Activated B cell treated with CpG ODN at 0.5 μM for 24 hours (primary cell): ENCODE measurements around the gene CNIH3. TPM values are rescaled to one million over a fixed set of nuclear protein-coding genes. Genes with fewer than 3 reads are reported as not detected.

Experiments
- ATAC-seq: fragments of 200-7000 bp; cut with Tn5 transposase; one replicate; pipeline ENCODE4 v1.10.0; 2021; ENCODE audit warnings: low read depth, mild to moderate bottlenecking, moderate library complexity
- CTCF ChIA-PET: fragments of 350-600 bp; sonication (Branson Sonifier 250); formaldehyde crosslinking; loops from one replicate; lab custom pipeline; 2021; ENCODE audit warnings: antibody characterized with exemption; lab: Charles Lee
- POLR2A ChIA-PET: fragments of 350-600 bp; sonication (Branson Sonifier 250); formaldehyde crosslinking; loops from one replicate; lab custom pipeline; 2021; ENCODE audit warnings: antibody characterized with exemption; lab: Charles Lee
- DNase-seq: peaks from one replicate; pipeline ENCODE4 v3.0.0; 2022
- H3K27ac Mint-ChIP-seq: one replicate; pipeline ENCODE4 v1.8.0; 2020; ENCODE audit warnings: mixed read lengths
- H3K27me3 Mint-ChIP-seq: one replicate; pipeline ENCODE4 v1.8.0; 2021; ENCODE audit warnings: mixed read lengths
- H3K36me3 Mint-ChIP-seq: one replicate; pipeline ENCODE4 v1.8.0; 2021; ENCODE audit warnings: low read depth, mixed read lengths
- H3K4me1 Mint-ChIP-seq: one replicate; pipeline ENCODE4 v1.8.0; 2021; ENCODE audit warnings: mixed read lengths
- H3K4me3 Mint-ChIP-seq: one replicate; pipeline ENCODE4 v1.8.0; 2020; ENCODE audit warnings: mild to moderate bottlenecking, mixed read lengths
- H3K9me3 Mint-ChIP-seq: one replicate; pipeline ENCODE4 v1.8.0; 2020; ENCODE audit warnings: mixed read lengths
- intact Hi-C: fragments of 100-400 bp; cut with micrococcal nuclease; formaldehyde crosslinking; loops from one replicate; pipeline ENCODE4 v1.15.1; 2024
- total RNA-seq: library from RNA; stranded (reverse); gene quantifications from 2 replicates; pipeline ENCODE4 v1.2.3, GENCODE V29; 2022
- TF ChIP-seq, protein P1 (sequence below): fragments of 200-600 bp; IDR thresholded peaks from one replicate; pipeline ENCODE4 v1.8.0; 2022; ENCODE audit warnings: antibody characterized with exemption, mild to moderate bottlenecking

Gene CNIH3
- total RNA-seq, 1 donor from 2014 or later: 1.8 TPM

DNA sequence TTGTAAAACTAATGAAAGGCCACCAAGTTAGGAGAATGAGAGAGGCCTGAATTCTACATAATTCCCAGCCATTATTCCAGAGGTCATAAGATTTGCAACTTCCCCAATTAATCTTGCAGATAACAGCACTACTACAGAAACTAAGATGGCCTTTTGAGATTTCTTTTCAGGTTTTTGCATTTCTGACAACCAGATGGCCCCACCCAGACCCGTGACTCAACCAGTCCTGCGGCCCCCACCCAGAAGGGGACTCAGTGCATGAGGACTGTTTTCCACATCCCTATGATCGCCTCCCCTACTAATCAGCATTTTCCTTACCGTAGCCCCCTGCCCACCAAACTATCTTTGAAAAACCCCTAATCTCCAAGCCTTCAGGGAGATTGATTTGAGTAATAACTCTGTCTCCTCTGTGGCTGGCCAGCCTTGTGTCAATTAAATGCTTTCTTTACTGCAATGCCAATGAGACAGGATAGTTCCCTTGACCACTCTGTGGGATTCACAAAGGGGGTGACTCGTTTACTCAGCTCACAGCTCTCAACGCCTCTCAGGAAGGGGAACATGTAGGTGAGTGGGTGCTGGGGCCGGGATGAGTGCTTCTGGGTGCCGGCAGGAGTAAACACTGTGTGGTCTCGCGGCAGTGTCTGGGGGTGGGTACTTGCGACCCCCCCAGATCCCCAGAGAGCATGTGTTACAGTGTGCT is 10.5 kb upstream of the CNIH3 start:
- TF ChIP-seq, protein P1, sequence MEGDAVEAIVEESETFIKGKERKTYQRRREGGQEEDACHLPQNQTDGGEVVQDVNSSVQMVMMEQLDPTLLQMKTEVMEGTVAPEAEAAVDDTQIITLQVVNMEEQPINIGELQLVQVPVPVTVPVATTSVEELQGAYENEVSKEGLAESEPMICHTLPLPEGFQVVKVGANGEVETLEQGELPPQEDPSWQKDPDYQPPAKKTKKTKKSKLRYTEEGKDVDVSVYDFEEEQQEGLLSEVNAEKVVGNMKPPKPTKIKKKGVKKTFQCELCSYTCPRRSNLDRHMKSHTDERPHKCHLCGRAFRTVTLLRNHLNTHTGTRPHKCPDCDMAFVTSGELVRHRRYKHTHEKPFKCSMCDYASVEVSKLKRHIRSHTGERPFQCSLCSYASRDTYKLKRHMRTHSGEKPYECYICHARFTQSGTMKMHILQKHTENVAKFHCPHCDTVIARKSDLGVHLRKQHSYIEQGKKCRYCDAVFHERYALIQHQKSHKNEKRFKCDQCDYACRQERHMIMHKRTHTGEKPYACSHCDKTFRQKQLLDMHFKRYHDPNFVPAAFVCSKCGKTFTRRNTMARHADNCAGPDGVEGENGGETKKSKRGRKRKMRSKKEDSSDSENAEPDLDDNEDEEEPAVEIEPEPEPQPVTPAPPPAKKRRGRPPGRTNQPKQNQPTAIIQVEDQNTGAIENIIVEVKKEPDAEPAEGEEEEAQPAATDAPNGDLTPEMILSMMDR: no peak
- no peaks in the 10 kb centered on the region for H3K4me1 Mint-ChIP-seq
- no peaks in the 10 kb centered on the region for H3K36me3 Mint-ChIP-seq
- H3K4me3 Mint-ChIP-seq: no peak overlapping the region
- no peak overlapping the region for H3K27ac Mint-ChIP-seq
- intact Hi-C loops: no loop called here
- H3K27me3 Mint-ChIP-seq: peaks cover 19% of the 10 kb centered on the region
- peaks cover 3% of the 10 kb centered on the region for H3K9me3 Mint-ChIP-seq
- no peak for DNase-seq
- ChIA-PET CTCF (no interaction called here), POLR2A (no interaction called here)
- no peak for ATAC-seq

DNA sequence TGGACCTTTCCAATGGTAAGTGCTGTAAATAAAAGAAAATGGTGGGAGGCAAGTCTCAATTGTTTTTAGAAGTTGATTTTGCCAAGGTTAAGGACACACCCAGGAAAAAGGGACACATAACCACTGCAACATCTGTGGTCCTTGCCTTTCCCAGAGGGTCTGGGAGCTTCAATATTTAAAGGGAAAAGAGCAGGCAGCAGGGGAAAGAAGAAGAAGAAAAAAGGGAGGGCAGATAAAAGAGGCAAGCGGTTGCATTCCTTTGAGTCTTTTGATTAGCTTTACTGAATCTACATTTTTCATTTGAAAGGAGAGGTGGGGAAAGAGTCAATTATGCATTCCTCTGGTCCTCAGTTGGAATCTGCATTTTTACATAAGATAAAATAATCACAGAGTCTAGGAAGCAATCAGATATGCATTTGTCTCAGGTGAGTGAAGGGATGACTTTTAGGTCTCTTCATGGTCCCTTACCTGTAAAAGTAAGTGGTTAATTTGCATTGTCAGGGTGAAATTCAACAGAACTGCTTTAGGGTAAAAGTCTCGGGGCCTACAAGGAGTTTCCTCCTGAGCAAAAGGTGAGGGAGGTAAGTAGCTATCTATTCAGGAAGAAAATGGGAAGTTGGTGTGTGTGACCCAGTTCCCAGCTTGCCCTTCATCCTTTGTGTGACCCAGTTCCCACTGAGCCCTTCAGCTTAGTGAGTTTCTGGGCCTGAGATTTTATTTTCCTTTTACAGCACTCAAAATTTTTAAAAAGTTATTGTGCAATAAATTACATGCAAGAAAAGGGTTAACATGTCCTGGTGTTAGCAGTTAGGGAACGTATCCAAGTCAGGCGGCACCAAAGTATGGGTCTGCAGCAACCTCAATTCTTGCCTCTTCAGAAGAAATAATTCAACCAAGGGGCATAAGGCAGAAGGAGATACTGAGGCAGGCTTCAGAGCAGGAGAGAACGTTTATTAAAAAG is 8.6 kb upstream of the CNIH3 start:
- Mint-ChIP-seq H3K4me3 (no peak overlapping the region), H3K36me3 (no peaks in the 10 kb centered on the region), H3K27ac (no peak overlapping the region), H3K9me3 (peaks cover 3% of the 10 kb centered on the region), H3K27me3 (peaks cover 26% of the 10 kb centered on the region), H3K4me1 (no peaks in the 10 kb centered on the region)
- intact Hi-C loops: no loop called here
- ChIA-PET CTCF (no interaction called here), POLR2A (no interaction called here)
- DNase-seq (no peak), ATAC-seq (no peak)
- TF ChIP-seq, protein P1: no peak

DNA sequence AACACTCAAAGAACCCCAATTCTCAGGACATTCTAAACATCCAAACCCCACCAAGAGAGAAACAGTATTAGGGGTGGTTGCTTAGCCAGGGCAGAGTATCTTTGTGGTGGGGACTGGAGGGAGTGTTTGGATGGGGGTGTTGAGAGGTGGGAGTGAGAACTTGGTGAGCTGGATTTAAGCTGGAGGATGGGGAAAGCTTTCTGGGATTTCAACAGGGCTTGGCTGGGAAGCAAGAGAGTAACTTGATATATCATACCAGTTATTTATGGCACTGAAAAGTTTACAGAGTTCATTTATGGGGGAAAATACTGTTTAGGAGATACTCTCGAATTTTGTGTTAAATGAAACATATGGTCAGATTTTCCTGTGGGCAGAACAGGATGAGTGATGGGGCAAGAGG is 6.8 kb upstream of the CNIH3 start:
- DNase-seq (no peak), ATAC-seq (no peak)
- no peaks in the 10 kb centered on the region for H3K36me3 Mint-ChIP-seq
- no peak overlapping the region for H3K27ac Mint-ChIP-seq
- TF ChIP-seq, protein P1: no peak
- intact Hi-C loops: no loop called here
- no peaks in the 10 kb centered on the region for H3K4me1 Mint-ChIP-seq
- POLR2A ChIA-PET: no interaction called here
- CTCF ChIA-PET: no interaction called here
- H3K9me3 Mint-ChIP-seq: peaks cover 3% of the 10 kb centered on the region
- H3K27me3 Mint-ChIP-seq: peaks cover 28% of the 10 kb centered on the region
- no peak overlapping the region for H3K4me3 Mint-ChIP-seq

DNA sequence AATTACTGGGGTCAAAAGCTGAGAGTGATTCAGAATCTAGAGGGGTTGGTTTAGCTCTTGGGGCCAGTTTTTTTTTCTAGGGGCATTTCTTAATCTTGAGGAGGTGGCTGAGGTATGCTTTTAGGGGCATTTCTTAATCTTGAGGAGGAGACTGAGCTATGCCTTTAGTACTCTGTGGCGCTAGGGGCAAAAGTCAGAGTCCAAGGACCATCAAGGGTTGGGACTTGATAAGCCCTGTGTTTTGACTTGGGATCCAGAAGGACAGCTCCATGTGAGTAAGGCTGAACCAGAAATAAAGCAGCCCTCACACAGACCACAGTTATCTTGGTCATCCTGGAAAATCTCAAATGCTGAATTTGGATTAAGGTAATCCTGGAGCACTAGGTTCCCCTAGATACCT is 3.9 kb upstream of the CNIH3 start:
- CTCF ChIA-PET: no interaction called here
- Mint-ChIP-seq H3K9me3 (no peaks in the 10 kb centered on the region), H3K27ac (no peak overlapping the region), H3K4me1 (peaks cover 7% of the 10 kb centered on the region), H3K36me3 (no peaks in the 10 kb centered on the region), H3K4me3 (no peak overlapping the region), H3K27me3 (peaks cover 31% of the 10 kb centered on the region)
- TF ChIP-seq, protein P1: no peak
- DNase-seq (no peak), ATAC-seq (no peak)
- intact Hi-C loops: no loop called here
- POLR2A ChIA-PET: no interaction called here

DNA sequence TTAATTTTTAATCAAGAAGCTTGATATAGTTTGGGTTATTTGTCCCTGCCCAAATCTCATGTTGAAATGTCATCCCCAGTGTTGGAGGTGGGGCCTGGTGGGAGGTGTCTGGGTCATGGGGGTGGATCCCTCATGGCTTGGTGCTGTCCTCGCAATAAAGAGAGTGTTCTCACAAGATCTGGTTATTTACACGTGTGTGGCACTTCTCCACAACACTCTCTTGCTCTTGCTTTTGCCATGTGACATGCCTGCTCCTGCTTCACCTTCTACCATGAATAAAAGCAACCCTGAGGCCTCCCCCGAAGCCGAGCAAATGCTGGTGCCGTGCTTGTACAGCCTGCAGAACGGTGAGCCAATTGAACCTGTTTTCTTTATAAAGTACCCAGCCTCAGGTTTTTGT is 2.6 kb upstream of the CNIH3 start:
- H3K4me1 Mint-ChIP-seq: peaks cover 7% of the 10 kb centered on the region
- TF ChIP-seq, protein P1: no peak
- H3K27me3 Mint-ChIP-seq: peaks cover 38% of the 10 kb centered on the region
- no peak for DNase-seq
- intact Hi-C loops: no loop called here
- ChIA-PET POLR2A (no interaction called here), CTCF (no interaction called here)
- H3K9me3 Mint-ChIP-seq: no peaks in the 10 kb centered on the region
- H3K4me3 Mint-ChIP-seq: no peak overlapping the region
- H3K36me3 Mint-ChIP-seq: no peaks in the 10 kb centered on the region
- H3K27ac Mint-ChIP-seq: no peak overlapping the region
- ATAC-seq: no peak
